ENCODE data around the gene PSAT1. TPM values are rescaled to one million over a fixed set of nuclear protein-coding genes. Genes with fewer than 3 reads are reported as not detected.

The PSAT1 gene
- total RNA-seq, 1 donor from 2014 or later, result 46.1 TPM

DNA sequence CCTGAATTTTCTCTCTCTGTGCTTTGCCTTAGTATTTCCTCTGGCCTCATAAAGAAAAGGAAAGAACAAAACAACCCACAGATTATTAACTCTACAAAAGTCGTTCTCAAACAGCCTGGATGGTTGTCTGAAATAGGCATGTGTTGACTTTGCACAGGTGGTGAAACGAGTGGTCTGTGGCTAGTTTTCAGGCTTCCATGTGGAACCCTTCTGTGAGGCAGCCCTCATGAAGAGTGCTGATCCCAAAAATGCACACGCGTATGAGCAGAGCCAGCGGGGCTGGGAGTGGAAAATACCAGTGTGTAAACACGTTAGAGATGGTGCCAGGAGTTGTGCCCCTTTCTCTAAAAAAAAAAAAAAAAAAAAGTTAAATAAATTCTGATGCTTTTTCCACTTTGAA is 4.9 kb upstream of the PSAT1 start:
- DNase-seq (ENCODE audit: low read depth), result no peak
- no peak for TF ChIP-seq CTCF (conservative IDR thresholded peaks at IDR 0.05; ENCODE audit: low read depth, low read length)
- H3K4me3 ChIP-seq (ENCODE audit: low read depth, low read length), result no peak overlapping the region

DNA sequence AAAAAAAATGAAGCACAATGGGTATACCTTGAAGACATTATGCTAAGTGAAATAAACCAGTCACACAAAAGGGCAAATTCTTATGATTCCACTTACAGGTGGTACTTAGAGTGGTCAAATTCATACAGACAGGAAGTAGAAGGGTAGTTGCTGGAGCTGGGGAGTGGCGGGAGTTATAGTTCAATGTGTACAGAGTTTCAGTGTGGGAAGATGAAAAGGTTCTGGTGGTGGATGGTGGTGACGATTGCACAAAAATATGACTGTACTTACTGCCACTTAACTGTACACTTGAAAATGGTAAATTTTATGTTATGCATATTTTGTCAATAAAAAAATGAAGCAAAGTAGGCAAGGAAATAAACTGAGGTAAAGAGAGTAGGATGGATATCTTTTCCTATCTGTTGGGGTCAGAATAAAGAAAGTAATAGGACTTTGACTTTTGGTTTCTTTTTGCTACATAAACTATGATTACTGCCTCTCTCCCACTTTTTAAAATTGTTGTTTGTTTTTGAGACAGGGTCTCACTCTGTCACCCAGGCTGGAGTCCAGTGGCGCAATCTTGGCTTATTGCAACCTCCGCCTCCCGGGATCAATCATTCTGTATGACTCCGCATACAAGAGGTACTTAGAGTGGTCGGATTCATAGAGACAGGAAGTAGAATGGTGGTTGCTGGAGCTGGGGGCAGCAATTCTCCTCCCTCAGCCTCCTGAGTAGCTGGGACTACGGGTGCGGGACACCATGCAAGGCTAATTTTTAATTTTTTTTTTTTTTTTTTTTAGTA is 4.0 kb upstream of the PSAT1 start:
- DNase-seq (ENCODE audit: low read depth), result no peak
- H3K4me3 ChIP-seq (ENCODE audit: low read depth, low read length), result no peak overlapping the region

DNA sequence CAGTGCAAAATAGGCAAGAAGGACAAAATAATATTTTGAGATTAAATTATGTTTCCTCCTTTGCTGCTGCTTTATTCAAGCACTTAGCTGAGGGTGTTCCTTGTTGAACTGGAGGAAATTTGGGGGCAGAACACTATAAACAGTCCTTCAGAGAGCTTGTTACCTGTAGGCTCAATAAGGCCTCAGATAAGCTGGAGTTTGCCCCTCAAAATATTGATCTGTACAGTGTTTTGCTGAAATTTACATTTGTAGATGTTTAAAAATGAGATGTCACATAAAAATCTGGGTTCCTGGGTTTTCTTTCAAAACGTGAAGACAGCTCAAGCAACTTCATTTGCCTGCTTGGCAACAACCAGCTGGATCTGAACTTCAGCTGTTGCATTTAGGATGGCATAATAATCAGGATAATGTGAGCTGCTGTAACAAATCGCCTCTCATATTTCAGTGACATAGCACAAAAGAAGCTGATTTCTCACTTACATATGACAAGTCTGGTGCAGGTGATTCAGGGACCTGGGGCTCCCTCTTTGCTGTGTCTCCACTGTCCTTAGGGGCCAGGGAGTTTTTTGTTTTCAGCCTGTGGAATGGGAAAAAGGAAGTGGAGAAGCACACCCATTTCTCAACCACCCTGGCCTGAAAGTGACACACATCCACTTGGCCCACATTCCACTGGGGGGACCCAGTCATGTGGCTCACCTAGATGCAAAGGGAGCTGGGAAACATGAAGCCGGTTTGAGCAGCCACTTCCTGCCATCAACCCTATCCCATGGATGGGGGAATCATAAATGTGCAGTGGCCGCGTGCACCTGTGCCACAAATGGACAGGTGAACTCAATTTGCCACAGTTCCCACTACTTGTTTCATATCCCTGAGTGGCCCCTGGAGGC is 2.4 kb upstream of the PSAT1 start:
- H3K4me3 ChIP-seq (ENCODE audit: low read depth, low read length), result no peak overlapping the region
- TF ChIP-seq CTCF (conservative IDR thresholded peaks at IDR 0.05; ENCODE audit: low read depth, low read length), result no peak
- DNase-seq (ENCODE audit: low read depth), result no peak

More for the DNA sequence above, 4.0 kb upstream of the PSAT1 start:
- TF ChIP-seq CTCF (conservative IDR thresholded peaks at IDR 0.05; ENCODE audit: low read depth, low read length), result no peak

GRCh38 chr9:78295177-78295575 is 1.7 kb upstream of the PSAT1 start:
- TF ChIP-seq CTCF (conservative IDR thresholded peaks at IDR 0.05; ENCODE audit: low read depth, low read length), result no peak
- DNase-seq (ENCODE audit: low read depth), result no peak
- no peak overlapping the region for H3K4me3 ChIP-seq (ENCODE audit: low read depth, low read length)

DNA sequence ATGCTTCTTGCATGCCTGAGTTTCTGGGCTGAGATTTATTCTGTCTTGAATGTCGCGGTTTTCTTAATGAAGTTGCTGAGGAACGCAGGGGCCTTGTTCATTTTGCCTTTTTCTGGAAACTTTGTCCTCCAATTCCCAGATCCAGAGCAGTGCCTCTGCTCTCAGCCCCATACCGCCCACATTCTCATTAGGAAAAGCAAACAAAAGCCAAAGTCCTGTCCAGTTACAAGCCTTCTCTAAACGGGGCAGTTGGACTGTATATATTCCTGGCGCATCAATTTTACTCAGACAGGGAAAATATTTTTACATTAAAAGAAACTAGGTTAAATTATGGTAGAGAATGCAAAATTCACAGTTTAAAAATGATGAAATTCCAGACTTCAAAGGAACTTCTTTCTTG is 1.2 kb upstream of the PSAT1 start:
- no peak for TF ChIP-seq CTCF (conservative IDR thresholded peaks at IDR 0.05; ENCODE audit: low read depth, low read length)
- H3K4me3 ChIP-seq (ENCODE audit: low read depth, low read length), result peak overlapping the region; percentile 74
- no peak for DNase-seq (ENCODE audit: low read depth)

DNA sequence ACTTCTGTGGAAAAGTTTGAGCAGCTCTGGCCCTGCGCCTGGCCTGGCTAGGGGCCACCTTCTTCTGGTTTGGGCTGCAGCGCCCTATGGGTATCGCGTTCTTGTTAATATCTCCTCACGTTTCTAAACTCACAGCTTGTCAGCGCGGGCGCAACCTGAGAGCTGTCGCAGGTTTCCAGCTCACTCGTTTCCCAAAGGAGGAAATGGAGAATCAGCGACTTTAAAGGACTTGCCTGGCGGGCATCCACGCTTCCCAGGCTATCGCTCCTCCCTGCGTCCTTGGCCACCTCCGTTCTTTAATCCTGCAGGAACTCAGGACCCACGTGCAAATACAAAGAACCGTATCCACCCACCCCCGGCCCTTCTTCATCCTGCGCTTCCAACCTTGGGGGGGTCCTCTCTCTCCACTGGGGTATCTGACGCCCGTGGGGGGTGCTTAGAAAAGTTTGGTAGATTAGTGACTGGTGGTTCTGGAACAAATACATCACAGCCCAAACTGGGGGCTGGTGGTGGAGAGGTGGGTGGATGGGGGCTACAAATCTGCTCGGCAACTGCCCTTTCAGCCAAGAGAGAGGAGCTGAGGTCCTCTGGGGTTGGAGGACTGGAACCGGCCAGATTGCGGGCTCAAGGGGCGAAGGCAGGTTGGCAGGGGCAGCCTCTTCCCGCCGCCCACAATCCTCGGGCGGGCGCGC is 578 bp upstream of the PSAT1 start:
- TF ChIP-seq CTCF (conservative IDR thresholded peaks at IDR 0.05; ENCODE audit: low read depth, low read length), result no peak
- no peak for DNase-seq (ENCODE audit: low read depth)
- peak overlapping the region; percentile 74 for H3K4me3 ChIP-seq (ENCODE audit: low read depth, low read length)

Data from epithelial cell of proximal tubule (primary cell).